Measurements from ENCODE around the gene SYCE3. TPM values are rescaled to one million over a fixed set of nuclear protein-coding genes. Genes with fewer than 3 reads are reported as not detected.

Gene SYCE3
- total RNA-seq, 1 experiment from 2014 or later = not detected

DNA sequence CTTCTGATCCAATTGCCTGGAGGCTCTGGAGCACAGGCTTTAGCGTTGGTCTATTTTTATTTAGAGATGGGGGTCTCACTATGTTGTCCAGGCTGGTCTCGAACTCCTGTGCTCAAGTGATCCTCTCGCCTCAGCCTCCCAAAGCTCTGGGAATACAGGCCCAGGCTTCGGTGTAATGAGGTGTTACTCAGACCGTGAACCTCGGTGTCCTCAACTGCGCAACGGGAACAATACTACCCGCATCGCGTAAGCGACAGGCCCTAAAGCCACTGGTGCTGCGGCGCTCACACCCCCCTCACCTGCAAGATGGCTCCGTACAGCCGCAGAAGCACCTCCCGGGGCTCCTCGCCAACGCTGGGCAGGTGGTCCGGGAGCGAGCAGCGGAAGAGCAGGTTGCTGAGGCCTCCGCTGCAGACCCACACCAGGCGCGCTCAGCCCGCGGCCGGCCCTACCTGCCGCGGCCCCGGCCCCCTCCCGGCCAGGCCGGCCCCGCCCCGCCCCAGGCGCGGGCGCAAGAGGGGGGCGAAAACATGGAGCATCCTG lies 19.3 kb upstream of the SYCE3 start:
- TF ChIP-seq, protein P1, sequence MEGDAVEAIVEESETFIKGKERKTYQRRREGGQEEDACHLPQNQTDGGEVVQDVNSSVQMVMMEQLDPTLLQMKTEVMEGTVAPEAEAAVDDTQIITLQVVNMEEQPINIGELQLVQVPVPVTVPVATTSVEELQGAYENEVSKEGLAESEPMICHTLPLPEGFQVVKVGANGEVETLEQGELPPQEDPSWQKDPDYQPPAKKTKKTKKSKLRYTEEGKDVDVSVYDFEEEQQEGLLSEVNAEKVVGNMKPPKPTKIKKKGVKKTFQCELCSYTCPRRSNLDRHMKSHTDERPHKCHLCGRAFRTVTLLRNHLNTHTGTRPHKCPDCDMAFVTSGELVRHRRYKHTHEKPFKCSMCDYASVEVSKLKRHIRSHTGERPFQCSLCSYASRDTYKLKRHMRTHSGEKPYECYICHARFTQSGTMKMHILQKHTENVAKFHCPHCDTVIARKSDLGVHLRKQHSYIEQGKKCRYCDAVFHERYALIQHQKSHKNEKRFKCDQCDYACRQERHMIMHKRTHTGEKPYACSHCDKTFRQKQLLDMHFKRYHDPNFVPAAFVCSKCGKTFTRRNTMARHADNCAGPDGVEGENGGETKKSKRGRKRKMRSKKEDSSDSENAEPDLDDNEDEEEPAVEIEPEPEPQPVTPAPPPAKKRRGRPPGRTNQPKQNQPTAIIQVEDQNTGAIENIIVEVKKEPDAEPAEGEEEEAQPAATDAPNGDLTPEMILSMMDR (IDR thresholded peaks at IDR 0.05; ENCODE audit: insufficient read depth in 1 of 2, low read depth in 1 of 2, low read length in 1 of 2, severe bottlenecking in 1 of 2, unreplicated experiment in 1 of 2) = no peak
- CTCF ChIA-PET = interaction anchor here (1.0 to 2.2 kb wide), 5 partner anchors 19 to 56 kb away, joined by 3 to 9 read pairs (median 8); partner anchors contain the start of genes ARSA, SCO2 and SYCE3
- Mint-ChIP-seq H3K4me1 (ENCODE audit: low read depth, unreplicated experiment) (no peaks in the 10 kb centered on the region), H3K27me3 (ENCODE audit: insufficient read depth, unreplicated experiment) (no peaks in the 10 kb centered on the region), H3K4me3 (ENCODE audit: unreplicated experiment) (peak overlapping the region; percentile 78), H3K27ac (ENCODE audit: unreplicated experiment) (peak overlapping the region; percentile 97), H3K9me3 (ENCODE audit: unreplicated experiment) (no peaks in the 10 kb centered on the region), H3K36me3 (ENCODE audit: insufficient read depth, unreplicated experiment) (peaks cover 4% of the 10 kb centered on the region)
- H3K9me3 ChIP-seq = no peaks in the 10 kb centered on the region
- H3K4me1 ChIP-seq = peaks cover 23% of the 10 kb centered on the region
- H3K36me3 ChIP-seq (ENCODE audit: control insufficient read depth, insufficient read depth, low read length) = peaks cover 1% of the 10 kb centered on the region; the same call in 1 of the 2 replicates
- no peak for DNase-seq
- POLR2A ChIA-PET = interaction anchor here (0.7 to 1.4 kb wide), 3 partner anchors 19 to 50 kb away, joined by 3 to 4 read pairs (median 3); partner anchors contain the start of gene ARSA
- peak overlapping the region; percentile 58 for H3K4me3 ChIP-seq (ENCODE audit: low read depth, low read length)
- H3K27me3 ChIP-seq (replicated peaks; ENCODE audit: control insufficient read depth, insufficient read depth, low read length) = no peaks in the 10 kb centered on the region
- intact Hi-C loops (cut with micrococcal nuclease; ENCODE audit: unreplicated experiment) = loop anchor here (1.0 to 5.0 kb wide), 2 partner anchors 19 to 55 kb away; partner anchors contain the start of gene SCO2
- TSS peak; percentile 48 for BruUV-seq (replicated peaks)

DNA sequence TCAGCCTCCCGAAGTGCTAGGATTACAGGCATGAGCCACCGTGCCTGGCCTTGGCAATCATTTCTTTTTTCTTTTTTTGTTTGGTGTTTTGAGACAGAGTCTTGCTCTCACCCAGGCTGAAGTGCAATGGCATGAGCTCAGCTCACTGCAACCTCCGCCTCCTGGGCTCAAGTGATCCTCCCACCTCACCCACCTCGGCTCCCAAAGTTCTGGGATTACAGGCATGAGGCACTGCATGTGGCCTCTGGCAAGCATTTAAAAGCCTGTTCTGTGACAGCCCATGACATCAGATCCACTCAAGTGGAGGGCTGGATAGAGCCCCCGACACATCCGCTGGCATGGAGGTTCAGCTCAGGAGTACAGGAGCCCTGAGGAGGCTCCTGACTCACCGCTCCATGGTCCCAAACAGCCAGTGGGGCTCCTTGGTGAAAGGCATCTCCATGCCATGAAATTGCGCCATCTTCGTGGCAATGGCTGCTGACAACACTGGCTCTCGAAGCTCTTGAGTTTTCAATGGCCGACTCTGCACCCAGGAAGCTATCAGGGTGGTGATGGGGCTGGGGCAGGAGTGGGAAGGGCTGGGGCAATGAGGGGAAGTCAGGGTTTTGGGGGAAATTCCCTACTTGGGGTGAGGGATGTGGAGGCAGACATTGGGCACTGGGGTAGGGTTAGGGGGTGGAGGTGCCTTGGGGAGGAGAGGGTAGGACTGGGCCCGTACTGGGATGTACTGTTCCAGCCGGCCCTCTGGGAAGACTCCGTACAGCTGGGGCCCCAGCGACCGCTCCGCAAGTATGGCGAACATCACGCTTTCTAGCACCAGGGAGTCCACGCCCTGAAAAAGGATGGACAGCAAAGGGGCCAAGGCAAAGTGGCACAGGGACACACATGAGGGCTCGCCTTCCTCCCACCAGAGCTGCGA lies 18.6 kb upstream of the SYCE3 start:
- Mint-ChIP-seq H3K4me1 (ENCODE audit: low read depth, unreplicated experiment) (no peaks in the 10 kb centered on the region), H3K9me3 (ENCODE audit: unreplicated experiment) (no peaks in the 10 kb centered on the region), H3K4me3 (ENCODE audit: unreplicated experiment) (peak overlapping the region; percentile 78), H3K36me3 (ENCODE audit: insufficient read depth, unreplicated experiment) (peaks cover 4% of the 10 kb centered on the region), H3K27ac (ENCODE audit: unreplicated experiment) (peak overlapping the region; percentile 97), H3K27me3 (ENCODE audit: insufficient read depth, unreplicated experiment) (no peaks in the 10 kb centered on the region)
- DNase-seq = peak in 1 of 2 experiments; percentile 29
- H3K9me3 ChIP-seq = no peaks in the 10 kb centered on the region
- intact Hi-C loops (cut with micrococcal nuclease; ENCODE audit: unreplicated experiment) = loop anchor here (5.0 kb wide), 1 partner anchor 54 kb away; the partner anchor contains the start of gene SCO2
- peaks cover 1% of the 10 kb centered on the region; the same call in 1 of the 2 replicates for H3K36me3 ChIP-seq (ENCODE audit: control insufficient read depth, insufficient read depth, low read length)
- BruUV-seq (replicated peaks) = no TSS peak
- POLR2A ChIA-PET = no interaction called here
- TF ChIP-seq, protein P1 (IDR thresholded peaks at IDR 0.05; ENCODE audit: insufficient read depth in 1 of 2, low read depth in 1 of 2, low read length in 1 of 2, severe bottlenecking in 1 of 2, unreplicated experiment in 1 of 2) = no peak
- no peaks in the 10 kb centered on the region for H3K27me3 ChIP-seq (replicated peaks; ENCODE audit: control insufficient read depth, insufficient read depth, low read length)
- H3K4me3 ChIP-seq (ENCODE audit: low read depth, low read length) = peak overlapping the region; percentile 58
- CTCF ChIA-PET = interaction anchor here (2.2 kb wide), 1 partner anchor 18 kb away, joined by 8 read pairs; the partner anchor contains the start of gene SYCE3
- peaks cover 23% of the 10 kb centered on the region for H3K4me1 ChIP-seq

DNA sequence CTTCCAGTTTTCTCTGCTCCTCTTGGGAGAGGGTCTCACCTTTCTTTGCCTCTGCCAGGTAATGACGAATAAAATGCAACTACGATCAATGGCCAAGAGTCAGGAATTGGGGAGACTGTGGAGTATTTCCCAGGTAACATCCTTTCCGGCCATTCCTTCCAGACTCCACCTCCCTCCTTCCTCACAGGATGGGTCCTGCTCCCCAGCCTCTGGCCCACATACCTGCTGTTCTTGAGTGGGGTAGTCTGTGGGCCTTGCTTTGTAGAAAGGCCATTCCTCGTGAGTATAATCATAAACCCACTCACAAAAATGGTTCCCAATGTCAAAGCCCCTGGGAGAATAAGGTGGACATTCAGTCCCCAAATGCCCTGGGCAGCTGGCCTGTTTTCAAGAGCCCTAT lies 17.0 kb upstream of the SYCE3 start:
- no peak overlapping the region for H3K4me3 ChIP-seq (ENCODE audit: low read depth, low read length)
- Mint-ChIP-seq H3K4me3 (ENCODE audit: unreplicated experiment) (peak overlapping the region; percentile 40), H3K27me3 (ENCODE audit: insufficient read depth, unreplicated experiment) (no peaks in the 10 kb centered on the region), H3K27ac (ENCODE audit: unreplicated experiment) (no peak overlapping the region), H3K36me3 (ENCODE audit: insufficient read depth, unreplicated experiment) (peaks cover 4% of the 10 kb centered on the region), H3K4me1 (ENCODE audit: low read depth, unreplicated experiment) (no peaks in the 10 kb centered on the region), H3K9me3 (ENCODE audit: unreplicated experiment) (no peaks in the 10 kb centered on the region)
- no TSS peak for BruUV-seq (replicated peaks)
- TF ChIP-seq, protein P1 (IDR thresholded peaks at IDR 0.05; ENCODE audit: insufficient read depth in 1 of 2, low read depth in 1 of 2, low read length in 1 of 2, severe bottlenecking in 1 of 2, unreplicated experiment in 1 of 2) = no peak
- no peak for DNase-seq
- H3K9me3 ChIP-seq = no peaks in the 10 kb centered on the region
- POLR2A ChIA-PET = no interaction called here
- CTCF ChIA-PET = no interaction called here
- no peaks in the 10 kb centered on the region for H3K27me3 ChIP-seq (replicated peaks; ENCODE audit: control insufficient read depth, insufficient read depth, low read length)
- peaks cover 1% of the 10 kb centered on the region; the same call in 1 of the 2 replicates for H3K36me3 ChIP-seq (ENCODE audit: control insufficient read depth, insufficient read depth, low read length)
- H3K4me1 ChIP-seq = peaks cover 17% of the 10 kb centered on the region
- intact Hi-C loops (cut with micrococcal nuclease; ENCODE audit: unreplicated experiment) = loop anchor here (5.0 kb wide), 1 partner anchor 52 kb away; the partner anchor contains the start of gene SCO2

Data from Caco-2 (cell line).